Adrenal gland (tissue), 12 donors: ENCODE measurements around the gene PRRC2B. TPM values are rescaled to one million over a fixed set of nuclear protein-coding genes. Genes with fewer than 3 reads are reported as not detected.

Experiments used
- DNase-seq, 7 donors: peaks; one replicate each; pipeline ENCODE4 v3.0.0-alpha.2; 2019 to 2020
- H3K27ac ChIP-seq, 5 donors: fragments of 200-600 bp; sonication (generic) in 4 of 5; 1 replicate in 3 of 5; 2 replicates in 2 of 5; pipeline versions ENCODE4 v1.5.1 to v1.8.0; 2016 to 2020; ENCODE audit warnings: mild to moderate bottlenecking in 1 of 5
- H3K27me3 ChIP-seq: fragments of 200-600 bp; 2 replicates; pipeline ENCODE4 v1.8.0; 2021
- H3K36me3 ChIP-seq, 2 donors: fragments of 200-600 bp; replicated peaks in 1 of 2; 1 replicate in 1 of 2; 2 replicates in 1 of 2; pipeline versions ENCODE4 v1.5.1 to v1.8.0; 2018 to 2022
- H3K4me1 ChIP-seq, 2 donors: fragments of 200-600 bp; replicated peaks in 1 of 2; 1 replicate in 1 of 2; 2 replicates in 1 of 2; pipeline versions ENCODE4 v1.5.1 to v1.8.0; 2018 to 2021
- H3K4me3 ChIP-seq, 4 donors: fragments of 200-600 bp; sonication (generic) in 3 of 4; one replicate each; pipeline ENCODE4 v1.5.1; 2016 to 2018
- H3K9me3 ChIP-seq, 3 donors: fragments of 200-600 bp; sonication (generic) in 1 of 3; replicated peaks in 1 of 3; 1 replicate in 2 of 3; 2 replicates in 1 of 3; pipeline versions ENCODE4 v1.5.1 to v1.8.0; 2016 to 2021
- CTCF ChIP-seq, 6 experiments: fragments of 450-650 bp in 4 of 6; fragments of 200-600 bp in 2 of 6; sonication (generic) in 1 of 6; IDR thresholded peaks; 1 replicate in 5 of 6; 2 replicates in 1 of 6; pipeline versions ENCODE4 v1.5.1 to v1.8.0; 2016 to 2021; ENCODE audit warnings: antibody characterized with exemption in 6 of 6, mild to moderate bottlenecking in 2 of 6, moderate library complexity in 1 of 6
- POLR2A ChIP-seq, 2 donors: fragments of 450-650 bp; IDR thresholded peaks; one replicate each; pipeline ENCODE4 v1.6.1; 2017; ENCODE audit warnings: antibody characterized with exemption in 2 of 2, mild to moderate bottlenecking in 2 of 2, moderate library complexity in 1 of 2
- WGBS, 4 donors: extraction: QIAGEN DNeasy Blood & Tissue Kit in 2 of 4; methylation state at CpG; one replicate each; pipeline versions ENCODE4 v1.1.5 to v1.1.7; 2013 to 2017; 5-methylcytosine and 5-hydroxymethylcytosine counted together
- intact Hi-C, 2 donors: fragments of 100-400 bp; cut with DNase I; formaldehyde crosslinking; loops; one replicate each; pipeline versions ENCODE4 v1.14.1 to v1.15.0; 2022 to 2023
- polyA plus RNA-seq, 3 donors: library from polyadenylated mRNA; stranded (reverse); fragments of 200-250 nt in 2 of 3; fragments of 350-450 nt in 1 of 3; fragmentation: Illumina TruSeq in 1 of 3; extraction: RNeasy Lipid Tissue Mini Kit (QIAGEN cat#74804) in 1 of 3; gene quantifications; one replicate each; pipeline ENCODE4 v1.2.3, GENCODE V29; 2013 to 2014
- total RNA-seq, 9 donors: library from RNA; depleted of rRNA in 4 of 9; stranded (reverse); fragments of >200 nt in 4 of 9; fragments of 120-200 nt in 1 of 9; fragmentation: NEBNext Ultra II Directional in 1 of 9; extraction: Animal tissue kit (Norgen Biotek cat#: 25700) in 1 of 9; gene quantifications; one replicate each; pipeline versions ENCODE4 v1.1.0 to v1.2.4, GENCODE V29; 2013 to 2023
- donor health status: healthy with polysubstance abuse.
- donor health status: Bipolar disorder and iron deficiency.
- donor health status: DM: yes; HTN: yes; CAD: no.
- donor health status: DM: no; HTN: no; CAD: no.
- donor health status: DM: no; HTN: no; CAD: no.
- donor health status: DM: yes; HTN: yes; CAD: no.

PRRC2B gene
- total and polyA plus RNA-seq, 12 donors = 42.3 to 255 (median 145) TPM

GRCh38 chr9:131411719-131412681 is 18.1 kb downstream of the PRRC2B start:
- 85 to 91% (median 90%) methylated on average over 15 of the region's 15 CpGs for WGBS, 4 donors
- no peaks in the 10 kb centered on the region for H3K36me3 ChIP-seq
- H3K27ac ChIP-seq = no peak overlapping the region
- intact Hi-C loops = no loop called here
- peaks cover 40 to 81% of the 10 kb centered on the region in 2 donors for H3K4me1 ChIP-seq
- H3K4me3 ChIP-seq = no peak overlapping the region
- no peak for DNase-seq
- H3K27me3 ChIP-seq = no peaks in the 10 kb centered on the region
- TF ChIP-seq CTCF (IDR thresholded peaks at IDR 0.05) (no peak), POLR2A (IDR thresholded peaks at IDR 0.05) (no peak)
- no peaks in the 10 kb centered on the region for H3K9me3 ChIP-seq

GRCh38 chr9:131416509-131416908 is 22.6 kb downstream of the PRRC2B start:
- DNase-seq = no peak
- H3K9me3 ChIP-seq = no peaks in the 10 kb centered on the region
- no peak overlapping the region for H3K27ac ChIP-seq
- intact Hi-C loops = no loop called here
- TF ChIP-seq CTCF (IDR thresholded peaks at IDR 0.05) = no peak
- no peak for TF ChIP-seq POLR2A (IDR thresholded peaks at IDR 0.05)
- WGBS, 4 donors = 86 to 93% (median 90%) methylated on average over 4 of the region's 4 CpGs
- peaks cover 36 to 81% of the 10 kb centered on the region in 2 donors for H3K4me1 ChIP-seq
- no peaks in the 10 kb centered on the region for H3K27me3 ChIP-seq
- H3K4me3 ChIP-seq = no peak overlapping the region
- no peaks in the 10 kb centered on the region for H3K36me3 ChIP-seq

GRCh38 chr9:131417264-131418142 is 23.6 kb downstream of the PRRC2B start:
- intact Hi-C loops = no loop called here
- DNase-seq = peak in 1 of 7 donors; percentile 15

More at GRCh38 chr9:131417264-131418142, 23.6 kb downstream of the PRRC2B start:
- Histone ChIP-seq H3K9me3 (no peaks in the 10 kb centered on the region), H3K27ac (peak overlapping the region; percentile 33 to 87 (median 72)), H3K36me3 (no peaks in the 10 kb centered on the region), H3K27me3 (no peaks in the 10 kb centered on the region), H3K4me3 (no peak overlapping the region), H3K4me1 (peaks cover 45 to 81% of the 10 kb centered on the region in 2 donors)
- 57 to 65% (median 61%) methylated on average over 12 to 13 of the region's 13 CpGs for WGBS, 4 donors
- no peak for TF ChIP-seq CTCF (IDR thresholded peaks at IDR 0.05)
- no peak for TF ChIP-seq POLR2A (IDR thresholded peaks at IDR 0.05)
